Left ventricle myocardium superior (tissue), 1 donor: ENCODE measurements around the gene SCUBE3. TPM values are rescaled to one million over a fixed set of nuclear protein-coding genes. Genes with fewer than 3 reads are reported as not detected.

Experiments used
- ATAC-seq: fragments of 200-7000 bp; cut with Tn5 transposase; one replicate; pipeline ENCODE4 v1.9.1; 2020; ENCODE audit warnings: mild to moderate bottlenecking, moderate library complexity
- DNase-seq: peaks from one replicate; pipeline ENCODE4 v3.0.0-alpha.2; 2020
- intact Hi-C: fragments of 100-400 bp; cut with micrococcal nuclease; formaldehyde crosslinking; loops from one replicate; pipeline ENCODE4 v1.11.0; 2022
- long read RNA-seq: library from polyadenylated mRNA; unstranded; transcript quantifications from one replicate; pipeline ENCODE4 v2.0.0, GENCODE V29; 2021
- total RNA-seq: library from RNA; stranded (reverse); fragmentation: NEBNext Ultra II Directional; extraction: Animal tissue kit (Norgen Biotek cat#: 25700); gene quantifications from one replicate; pipeline ENCODE4 v1.2.1, GENCODE V29; 2021
- donor health status: DM: no; HTN: yes; CAD: no; lungs with severe emphysema.

SCUBE3 gene
- 3.5 TPM for total RNA-seq
- long read RNA-seq, partial matches to known transcripts: 1 of 7 reads
- long read RNA-seq, other reads (novel, unspliced or antisense): 6 of 7 reads

GRCh38 chr6:35213824-35214756, at the start of gene SCUBE3:
Gene SCUBE3 (plus strand): TSS chr6:35213956. CDS start chr6:35214419, 463 bp downstream.
- DNase-seq (peak; percentile 59), ATAC-seq (peak; percentile 62)
- intact Hi-C loops: no loop called here

DNA sequence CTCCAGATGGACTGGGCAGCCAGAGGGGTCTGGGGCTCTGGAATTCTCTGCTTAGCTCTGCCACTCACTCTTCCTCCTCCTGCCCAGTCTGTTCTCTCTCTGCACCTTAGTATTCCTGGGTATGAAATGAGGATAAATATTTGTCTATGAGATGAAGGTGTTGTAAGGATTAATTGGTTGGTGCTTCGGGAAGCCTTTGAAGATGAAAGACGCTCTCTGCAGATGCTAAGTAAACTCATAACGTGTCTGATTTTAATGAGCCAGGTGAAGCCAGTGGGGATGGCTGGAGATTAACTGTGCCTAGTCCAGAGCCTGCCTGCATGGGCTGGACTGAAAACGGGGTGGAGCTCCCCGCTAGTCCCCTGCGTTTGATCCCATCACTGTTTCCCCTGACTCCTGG, 49.5 kb upstream of the SCUBE3 start:
- no peak for ATAC-seq
- no peak for DNase-seq
- intact Hi-C loops: no loop called here

GRCh38 chr6:35164868-35165267, 48.9 kb upstream of the SCUBE3 start:
- ATAC-seq (no peak), DNase-seq (no peak)
- intact Hi-C loops: no loop called here

- ATAC-seq (no peak), DNase-seq (no peak)
- intact Hi-C loops: no loop called here
Observed at GRCh38 chr6:35165630-35166071, 48.1 kb upstream of the SCUBE3 start.

GRCh38 chr6:35166116-35166515, 47.6 kb upstream of the SCUBE3 start:
- intact Hi-C loops: no loop called here
- DNase-seq (no peak), ATAC-seq (no peak)

- intact Hi-C loops: no loop called here
- ATAC-seq (no peak), DNase-seq (no peak)
Observed at GRCh38 chr6:35166520-35166919, 47.2 kb upstream of the SCUBE3 start.

DNA sequence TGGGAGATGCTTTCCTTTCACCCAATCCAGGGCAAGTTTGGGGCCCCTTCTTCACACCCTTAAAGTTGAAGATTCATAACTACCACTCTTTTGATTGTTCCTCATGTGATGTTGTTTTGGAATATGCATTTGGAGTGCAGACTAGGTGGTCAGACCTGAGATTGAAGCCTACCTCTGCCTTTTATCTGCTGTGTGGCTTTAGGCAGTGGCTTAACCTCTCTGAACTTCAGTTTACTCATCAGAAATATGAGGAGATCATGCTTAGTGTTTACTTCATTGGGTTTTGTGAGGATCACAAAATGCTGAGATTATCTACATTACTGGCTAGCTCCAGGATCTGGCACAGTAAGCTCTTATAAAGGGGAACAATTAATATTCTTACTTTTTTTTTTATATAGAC, 46.3 kb upstream of the SCUBE3 start:
- DNase-seq (no peak), ATAC-seq (no peak)
- intact Hi-C loops: no loop called here

GRCh38 chr6:35168461-35168861, 45.3 kb upstream of the SCUBE3 start:
- no peak for DNase-seq
- intact Hi-C loops: no loop called here
- ATAC-seq: peak; percentile 76

DNA sequence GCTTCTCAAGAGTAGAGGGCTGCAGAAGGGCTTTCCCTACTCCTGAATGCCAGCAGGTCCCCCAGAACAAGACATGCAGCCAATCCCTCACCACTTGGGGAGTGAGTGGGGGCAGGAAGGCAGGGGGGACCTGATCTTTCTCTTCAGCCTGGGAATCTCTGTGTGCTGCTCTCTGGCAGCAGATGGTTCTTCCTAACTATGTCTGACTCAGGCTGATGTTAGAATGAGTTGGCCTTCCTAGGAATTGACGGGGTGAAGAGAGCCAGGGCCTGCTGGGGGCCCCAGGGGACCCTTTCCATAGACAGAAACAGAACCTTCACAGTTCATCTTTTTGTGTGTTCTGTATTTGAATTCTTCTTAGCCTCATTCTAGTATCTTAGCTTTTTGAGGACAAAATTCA, 43.6 kb upstream of the SCUBE3 start:
- intact Hi-C loops: no loop called here
- ATAC-seq (no peak), DNase-seq (no peak)

DNA sequence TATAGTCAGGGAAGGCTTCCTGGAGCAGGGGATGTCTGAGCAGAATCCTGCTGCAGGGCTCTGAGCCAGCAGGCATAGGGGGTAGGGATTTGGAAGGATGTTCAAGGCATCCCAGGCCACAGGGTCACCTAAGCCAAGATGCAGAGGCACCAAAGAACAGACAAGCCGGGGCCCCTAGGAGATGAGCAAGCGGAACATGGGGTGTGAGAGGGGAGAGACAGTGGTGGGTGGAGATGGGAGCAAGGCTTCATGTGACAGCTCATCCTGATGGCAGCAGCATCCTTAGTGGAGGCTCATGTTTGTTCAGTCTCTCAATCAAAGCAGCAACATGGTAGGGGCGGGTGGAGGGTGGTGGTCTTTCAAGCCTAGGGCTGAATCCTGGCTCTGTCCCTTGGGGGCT, 42.9 kb upstream of the SCUBE3 start:
- DNase-seq (no peak), ATAC-seq (no peak)
- intact Hi-C loops: no loop called here

GRCh38 chr6:35173044-35173426, 40.7 kb upstream of the SCUBE3 start:
- ATAC-seq: no peak
- intact Hi-C loops: no loop called here
- DNase-seq: no peak

GRCh38 chr6:35173427-35174087, 40.2 kb upstream of the SCUBE3 start:
- DNase-seq (no peak), ATAC-seq (no peak)
- intact Hi-C loops: no loop called here

DNA sequence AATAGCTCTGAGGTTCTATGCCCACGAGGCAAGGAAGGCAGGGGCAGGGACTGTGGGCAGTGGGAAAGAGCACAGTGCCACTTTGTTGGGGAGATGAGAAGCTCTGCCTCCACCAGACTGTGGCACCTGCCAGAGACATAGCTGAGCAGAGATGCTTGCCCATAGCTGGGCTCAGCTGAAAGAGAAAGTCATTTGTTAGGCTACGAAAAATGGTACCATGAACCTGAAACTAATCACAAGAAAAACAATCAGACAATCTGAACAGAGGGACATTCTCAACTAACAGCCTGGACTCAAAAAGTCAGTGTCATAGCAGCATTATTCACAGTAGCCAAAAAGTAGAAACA, 39.7 kb upstream of the SCUBE3 start:
- intact Hi-C loops: no loop called here
- ATAC-seq: no peak
- no peak for DNase-seq

GRCh38 chr6:35174501-35174900, 39.3 kb upstream of the SCUBE3 start:
- intact Hi-C loops: no loop called here
- ATAC-seq (no peak), DNase-seq (no peak)

DNA sequence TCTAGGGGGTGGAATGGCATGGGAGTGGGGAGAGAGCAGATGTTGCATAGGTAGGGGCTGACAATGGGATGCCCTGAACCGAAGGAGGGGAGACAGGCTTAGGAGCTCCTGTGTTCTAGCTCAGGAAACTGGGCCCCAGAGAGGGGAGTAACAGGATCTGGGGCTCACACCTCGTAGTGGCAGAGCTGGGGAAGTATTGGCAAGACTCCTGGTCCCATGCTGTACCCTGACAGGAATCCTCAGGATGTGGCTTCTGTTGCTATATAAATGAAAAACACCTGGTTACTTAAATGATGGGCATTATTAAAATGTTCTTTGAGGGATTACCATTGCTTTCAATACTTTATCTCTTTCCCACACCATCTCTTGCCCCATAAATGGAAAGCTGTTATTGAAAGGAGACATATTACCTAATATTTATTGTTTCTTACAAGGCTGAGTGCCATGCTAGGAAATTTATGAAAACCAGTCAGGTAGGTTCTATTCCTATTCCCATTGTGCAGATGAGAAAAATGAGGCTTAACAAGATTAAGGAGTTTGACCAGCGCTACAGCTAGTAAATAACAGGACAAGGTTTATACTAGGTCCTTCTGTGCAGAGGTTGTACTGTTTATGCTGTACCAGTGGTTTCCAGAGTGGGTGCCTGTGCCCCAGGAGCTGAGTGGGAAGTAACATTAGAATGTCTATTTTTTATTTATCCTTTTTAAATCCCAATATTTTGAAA, 37.3 kb upstream of the SCUBE3 start:
- ATAC-seq (no peak), DNase-seq (no peak)
- intact Hi-C loops: no loop called here

DNA sequence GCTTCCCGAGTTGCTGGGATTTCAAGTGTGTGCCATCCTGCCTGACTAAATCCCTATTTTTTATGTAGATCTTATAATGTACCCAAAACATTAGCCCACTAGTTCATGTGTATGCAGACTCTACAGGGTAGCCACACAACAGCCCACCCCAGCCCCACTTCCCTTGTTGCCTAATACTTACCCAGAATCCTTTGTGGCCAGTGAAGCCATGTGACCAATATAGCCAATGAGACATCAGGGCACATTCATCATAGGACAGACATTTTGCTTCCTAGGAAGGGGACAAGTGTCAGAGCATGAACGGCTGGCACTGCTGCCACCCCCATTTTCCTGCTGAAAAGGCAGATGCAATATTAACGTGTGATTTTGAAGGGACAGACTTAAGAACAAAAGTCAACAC, 36.6 kb upstream of the SCUBE3 start:
- no peak for ATAC-seq
- no peak for DNase-seq
- intact Hi-C loops: no loop called here

GRCh38 chr6:35177596-35177995, 36.2 kb upstream of the SCUBE3 start:
- no peak for ATAC-seq
- intact Hi-C loops: no loop called here

GRCh38 chr6:35178012-35178411, 35.7 kb upstream of the SCUBE3 start:
- ATAC-seq (no peak), DNase-seq (no peak)
- intact Hi-C loops: no loop called here

More at GRCh38 chr6:35177596-35177995, 36.2 kb upstream of the SCUBE3 start:
- no peak for DNase-seq

GRCh38 chr6:35178932-35179832, 34.6 kb upstream of the SCUBE3 start:
- intact Hi-C loops: no loop called here
- ATAC-seq (no peak), DNase-seq (no peak)
